Measurements from ENCODE around the gene HMGCS2.
A peak's percentile ranks its signal among the peaks of the same experiment; 100 is the strongest.

Gene HMGCS2

DNA sequence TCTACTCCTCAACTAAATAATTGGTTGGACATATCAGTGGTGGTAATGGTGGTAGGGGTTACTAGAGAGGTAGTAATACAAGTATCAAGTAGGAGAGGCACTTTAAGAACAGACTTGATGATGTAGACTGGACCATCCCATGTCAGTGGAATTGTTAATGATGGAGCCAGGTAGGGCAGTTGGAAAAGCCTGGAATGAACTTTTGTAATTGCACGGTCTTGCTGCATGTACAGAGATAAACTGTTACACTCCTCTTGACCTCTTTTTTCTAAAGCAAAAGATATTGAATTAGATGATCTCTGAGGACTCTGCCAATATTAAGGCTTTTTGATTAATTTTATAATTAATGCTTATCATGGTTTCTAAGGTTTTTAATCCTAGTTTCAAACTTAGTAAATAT, 5.8 kb downstream of the HMGCS2 start:
- DNase-seq (ENCODE audit: low read depth, low spot score), result no peak

DNA sequence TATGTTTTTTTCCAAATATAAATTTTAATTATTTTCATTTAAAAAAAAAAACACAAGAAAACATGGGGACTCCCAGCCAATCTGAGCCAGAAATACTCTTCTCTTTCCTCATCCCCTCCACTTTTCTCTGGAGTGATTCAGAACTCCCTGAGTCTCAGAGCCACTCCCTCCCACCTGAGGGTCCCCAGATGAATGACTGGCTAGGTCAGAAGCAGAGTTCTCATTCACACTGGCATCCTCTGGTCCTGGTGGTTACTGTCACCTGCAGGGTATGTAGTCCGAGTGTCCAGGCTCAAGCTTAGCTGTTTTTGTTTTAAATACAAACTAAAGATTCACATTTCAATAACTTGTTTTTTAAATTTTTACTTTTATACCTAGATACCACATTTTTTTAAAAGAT, 6.3 kb downstream of the HMGCS2 start:
- no peak for DNase-seq (ENCODE audit: low read depth, low spot score)

DNA sequence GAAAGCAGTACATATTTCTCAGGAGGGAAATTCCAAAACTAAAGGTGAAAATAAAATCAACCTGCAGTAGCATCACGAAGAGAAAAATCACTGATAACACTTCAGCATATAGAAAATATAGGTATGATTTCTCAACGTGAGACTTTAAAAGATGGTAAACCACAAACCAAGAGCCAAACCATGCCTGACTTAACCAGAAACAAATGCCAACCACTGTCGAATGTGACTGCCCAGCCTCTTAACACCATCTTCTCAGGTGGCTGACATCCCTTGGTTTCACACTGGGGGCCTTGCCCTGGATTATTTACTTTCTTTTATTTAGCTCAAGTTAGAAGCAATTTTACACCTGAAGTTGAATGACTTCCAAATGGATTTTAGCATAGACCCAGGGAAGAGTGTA, 10.1 kb downstream of the HMGCS2 start:
- no peak for DNase-seq (ENCODE audit: low read depth, low spot score)

DNA sequence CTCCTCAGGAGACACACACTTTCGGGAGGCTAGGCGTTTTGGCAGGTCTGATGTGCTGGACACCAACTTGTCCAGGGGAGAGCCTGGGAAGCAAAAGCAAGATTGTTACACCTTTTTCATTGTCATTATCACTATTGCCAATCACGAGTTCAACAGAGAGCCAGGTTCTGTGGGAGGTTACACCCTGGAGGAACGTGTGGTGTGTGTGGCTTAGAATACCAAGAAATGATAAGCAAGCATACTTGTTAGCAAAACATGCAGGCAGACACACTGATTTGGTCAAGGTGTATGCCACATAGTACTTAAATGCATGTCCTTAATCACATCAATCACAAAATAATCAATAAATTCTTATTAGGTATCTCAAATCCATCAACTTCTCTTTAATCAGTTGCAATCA, 16.1 kb downstream of the HMGCS2 start:
- no peak for DNase-seq (ENCODE audit: low read depth, low spot score)

DNA sequence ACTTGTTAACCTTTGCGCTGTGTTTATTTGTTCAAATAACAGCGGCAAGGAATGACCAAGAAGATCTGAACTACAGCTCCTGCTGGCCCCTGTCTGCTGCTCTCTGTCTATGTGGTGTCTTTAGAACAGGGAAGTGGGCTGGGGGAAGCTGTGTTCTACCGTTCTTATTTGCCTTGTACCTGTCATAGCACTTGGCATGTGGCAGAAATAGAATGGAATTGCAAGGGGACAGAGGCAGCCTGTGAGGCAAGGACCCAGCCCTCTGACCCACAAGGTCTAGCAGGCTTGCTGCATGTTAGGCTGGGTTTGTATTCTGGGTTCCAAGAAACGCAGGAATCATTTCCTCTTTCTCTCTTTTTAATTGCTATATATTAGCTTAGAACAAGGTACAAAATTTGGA, 20.7 kb downstream of the HMGCS2 start:
- no peak for DNase-seq (ENCODE audit: low read depth, low spot score)

DNA sequence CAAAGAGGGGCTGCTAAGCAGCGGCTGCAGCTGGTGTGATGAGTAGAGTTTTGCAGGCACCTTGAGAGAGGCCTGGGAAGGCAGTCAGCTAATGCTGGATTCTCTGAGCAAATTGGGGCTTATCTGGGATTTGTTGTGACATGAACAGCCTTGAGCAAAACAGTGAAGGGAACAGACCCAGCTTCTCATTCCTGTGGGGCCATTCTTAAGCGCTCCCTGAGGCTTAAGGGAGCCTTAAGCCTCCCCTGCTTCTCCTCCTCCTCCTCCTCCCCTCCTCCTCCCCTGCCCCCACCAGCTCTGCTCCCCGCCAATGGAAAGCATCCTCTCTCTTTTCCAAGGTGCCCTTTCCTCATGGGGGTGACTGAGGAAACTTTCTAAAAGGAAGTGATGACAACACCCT, 21.3 kb downstream of the HMGCS2 start:
- no peak for DNase-seq (ENCODE audit: low read depth, low spot score)

DNA sequence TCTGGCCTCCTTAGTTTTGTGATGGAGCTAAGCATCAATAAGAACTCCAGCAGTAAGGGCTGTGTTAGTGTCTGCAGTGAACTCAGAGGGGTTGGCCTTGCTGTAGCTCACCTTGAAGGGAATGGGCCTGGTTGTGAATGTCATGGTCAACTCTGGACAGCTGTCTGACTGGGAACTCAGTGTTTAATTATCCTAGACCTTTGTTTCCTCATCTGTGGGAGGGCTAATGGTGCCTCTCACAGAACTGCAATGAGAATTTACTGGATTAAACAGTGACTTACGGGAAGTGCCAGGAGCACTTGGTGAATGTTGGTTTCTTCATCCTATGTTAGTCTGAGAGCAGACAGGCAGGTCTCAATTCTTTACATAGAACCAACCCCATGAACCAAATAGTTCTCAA, 23.7 kb downstream of the HMGCS2 start:
- no peak for DNase-seq (ENCODE audit: low read depth, low spot score)

DNA sequence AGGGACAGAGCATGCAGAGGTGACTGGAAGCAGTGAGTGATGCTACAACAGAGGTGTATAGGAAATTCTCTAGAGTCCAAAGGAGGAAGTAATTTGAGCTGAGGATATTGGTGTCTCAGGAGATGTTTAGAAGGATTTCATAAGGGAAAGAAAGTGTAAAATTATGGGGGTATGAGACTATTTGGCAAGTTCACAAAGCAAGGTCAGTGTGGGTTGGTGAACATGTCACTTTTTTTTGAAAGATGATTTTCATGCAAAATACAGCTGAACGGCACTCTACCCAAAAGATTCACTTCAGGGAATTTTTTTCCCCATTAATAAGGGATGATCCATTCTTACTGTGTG, 24.1 kb downstream of the HMGCS2 start:
- no peak for DNase-seq (ENCODE audit: low read depth, low spot score)

DNA sequence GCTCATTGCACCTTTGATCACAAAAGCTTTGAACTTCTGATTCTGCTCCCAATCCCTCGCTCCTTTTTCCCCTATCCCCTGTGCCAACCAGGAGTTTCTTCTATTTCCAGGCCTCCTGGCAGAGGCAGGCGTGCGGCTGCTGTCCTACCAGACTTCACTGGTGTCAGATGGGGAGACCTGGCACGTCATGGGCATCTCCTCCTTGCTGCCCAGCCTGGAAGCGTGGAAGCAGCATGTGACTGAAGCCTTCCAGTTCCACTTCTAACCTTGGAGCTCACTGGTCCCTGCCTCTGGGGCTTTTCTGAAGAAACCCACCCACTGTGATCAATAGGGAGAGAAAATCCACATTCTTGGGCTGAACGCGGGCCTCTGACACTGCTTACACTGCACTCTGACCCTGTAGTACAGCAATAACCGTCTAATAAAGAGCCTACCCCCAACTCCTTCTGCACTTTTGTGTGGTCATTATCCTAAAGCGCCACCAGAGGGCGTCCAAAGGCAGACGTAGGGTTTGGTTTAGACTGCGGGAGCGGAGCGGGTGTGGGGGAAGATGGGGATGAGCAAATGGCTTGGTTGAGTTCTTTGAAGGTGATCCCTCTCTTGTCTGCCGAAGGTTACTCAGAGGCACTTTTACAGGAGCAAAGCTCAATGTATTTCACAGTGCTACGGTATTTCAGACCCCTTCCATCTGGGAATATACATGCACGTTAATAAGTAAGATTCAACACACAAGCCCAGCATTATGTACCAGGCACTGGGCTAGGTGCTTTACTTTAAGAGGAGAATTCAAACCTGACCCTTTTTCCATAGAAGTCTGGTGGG, 24.7 kb downstream of the HMGCS2 start:
- peak; percentile 35 for DNase-seq (ENCODE audit: low read depth, low spot score)

DNA sequence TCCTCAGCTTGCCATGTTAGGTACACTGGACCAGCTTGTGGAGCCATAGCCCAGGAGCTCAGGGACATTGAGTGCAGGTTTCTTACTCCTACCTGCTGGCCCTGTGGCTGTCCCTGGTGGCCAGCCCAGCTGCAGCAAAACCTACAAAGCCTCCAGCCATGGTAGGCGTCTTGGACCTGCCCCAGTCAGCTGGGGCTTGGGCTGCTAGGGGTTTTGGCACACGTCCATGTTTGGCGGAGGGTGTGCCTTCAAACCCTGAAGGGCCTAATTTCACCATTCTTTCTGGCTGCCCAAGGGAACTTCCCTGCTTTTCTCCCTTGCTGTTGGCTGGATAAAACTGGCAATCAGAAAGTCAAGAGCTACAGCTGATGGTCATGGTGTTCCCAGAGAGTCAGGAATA, 25.4 kb downstream of the HMGCS2 start:
- no peak for DNase-seq (ENCODE audit: low read depth, low spot score)

DNA sequence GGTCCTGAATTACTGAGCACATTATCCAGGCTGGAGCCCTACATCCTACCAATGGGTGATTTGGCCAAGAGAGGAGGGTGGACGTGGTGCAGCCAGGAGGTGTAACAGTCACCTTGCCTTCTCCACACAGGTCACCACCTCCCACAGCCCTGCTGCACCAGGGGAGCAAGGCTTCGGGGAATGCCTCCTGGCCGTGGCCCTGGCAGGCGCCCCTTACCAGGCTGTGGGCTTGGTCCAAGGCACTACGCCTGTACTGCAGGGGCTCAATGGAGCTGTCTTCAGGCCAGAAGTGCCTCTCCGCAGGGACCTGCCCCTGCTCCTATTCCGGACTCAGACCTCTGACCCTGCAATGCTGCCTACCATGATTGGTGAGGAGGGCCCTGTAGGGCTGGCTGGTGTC, 26.0 kb downstream of the HMGCS2 start:
- no peak for DNase-seq (ENCODE audit: low read depth, low spot score)

DNA sequence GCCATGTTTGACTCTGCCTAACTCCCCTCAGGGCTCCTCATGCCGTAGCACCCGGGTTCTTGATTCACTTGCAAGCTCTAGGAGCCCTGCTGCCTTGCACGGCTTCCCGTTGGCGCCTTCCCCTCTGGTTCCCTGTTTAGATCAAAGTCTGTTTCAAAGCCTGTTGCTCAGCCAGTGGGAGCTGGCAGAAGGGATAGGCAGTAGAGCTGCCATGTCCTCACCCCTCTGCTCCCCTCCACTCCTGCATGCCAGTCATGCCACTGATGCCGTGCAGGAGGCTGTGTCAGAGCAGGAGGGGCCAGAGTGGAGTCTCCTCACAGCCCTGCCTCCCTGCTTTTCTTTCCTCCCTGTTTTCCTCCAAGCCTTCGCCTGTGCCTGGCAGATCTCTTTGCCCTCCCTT, 26.5 kb downstream of the HMGCS2 start:
- no peak for DNase-seq (ENCODE audit: low read depth, low spot score)

DNA sequence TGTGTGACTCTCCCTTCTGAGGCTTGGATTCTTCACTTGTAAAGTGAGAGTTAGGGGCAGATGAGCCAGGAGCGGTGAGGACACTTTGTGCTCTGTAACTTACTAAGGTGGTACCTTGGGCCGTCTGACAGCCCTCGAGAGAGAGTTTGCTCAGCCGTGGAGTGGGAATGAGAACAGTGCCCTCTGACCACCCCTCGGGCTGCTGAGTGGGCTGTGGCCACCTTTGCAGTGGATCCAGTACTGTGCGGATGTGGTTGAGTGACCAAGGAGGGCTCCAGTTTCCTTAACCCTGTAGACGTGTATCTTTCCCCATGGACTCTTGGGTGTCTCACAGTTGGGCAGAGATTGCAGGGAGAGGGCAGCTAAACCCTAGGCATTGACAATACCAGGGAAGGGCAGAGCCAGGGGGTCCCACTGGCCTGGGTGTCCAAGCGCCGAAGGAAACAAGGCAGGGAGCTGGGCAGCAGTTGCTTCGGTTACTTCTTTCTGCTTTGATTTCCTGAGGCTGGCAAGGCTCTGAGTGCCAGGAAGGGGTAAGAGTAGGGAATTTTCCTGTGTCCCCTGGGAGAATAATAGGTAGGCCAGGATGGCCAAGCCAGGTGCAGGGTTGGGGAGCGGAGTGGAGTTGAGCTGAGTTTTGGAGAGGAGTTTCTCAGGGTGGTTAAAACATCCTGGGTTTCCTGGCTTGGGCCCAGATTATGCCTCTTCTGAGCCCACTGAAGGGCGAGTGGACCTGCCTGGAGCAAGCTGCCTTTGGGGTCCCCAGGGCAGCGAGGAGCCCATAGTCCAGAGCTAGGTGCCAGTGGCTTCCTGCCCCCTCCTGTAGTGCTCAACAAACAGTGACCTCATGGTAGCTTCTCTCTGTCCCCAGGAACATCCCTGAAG, 27.6 kb downstream of the HMGCS2 start:
- DNase-seq (ENCODE audit: low read depth, low spot score), result no peak

DNA sequence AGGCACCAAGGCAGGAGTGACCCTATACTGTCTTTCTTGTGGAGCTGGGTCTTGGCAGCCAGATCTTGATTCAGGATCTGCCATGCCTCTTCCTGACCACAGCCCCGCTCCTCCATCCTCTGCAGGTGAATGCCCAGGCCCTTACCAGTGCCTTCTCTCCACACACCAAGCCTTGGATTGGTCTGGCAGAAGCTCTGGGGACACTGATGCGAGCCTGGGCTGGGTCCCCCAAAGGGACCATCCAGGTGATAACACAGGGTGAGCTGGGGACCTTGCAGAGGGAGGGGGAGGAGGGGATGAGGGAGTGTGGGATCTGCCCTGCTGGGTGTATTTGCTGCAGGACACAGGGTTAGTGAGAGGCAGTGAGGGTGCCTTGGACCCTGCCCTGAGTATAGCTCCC, 28.4 kb downstream of the HMGCS2 start:
- DNase-seq (ENCODE audit: low read depth, low spot score), result no peak

DNA sequence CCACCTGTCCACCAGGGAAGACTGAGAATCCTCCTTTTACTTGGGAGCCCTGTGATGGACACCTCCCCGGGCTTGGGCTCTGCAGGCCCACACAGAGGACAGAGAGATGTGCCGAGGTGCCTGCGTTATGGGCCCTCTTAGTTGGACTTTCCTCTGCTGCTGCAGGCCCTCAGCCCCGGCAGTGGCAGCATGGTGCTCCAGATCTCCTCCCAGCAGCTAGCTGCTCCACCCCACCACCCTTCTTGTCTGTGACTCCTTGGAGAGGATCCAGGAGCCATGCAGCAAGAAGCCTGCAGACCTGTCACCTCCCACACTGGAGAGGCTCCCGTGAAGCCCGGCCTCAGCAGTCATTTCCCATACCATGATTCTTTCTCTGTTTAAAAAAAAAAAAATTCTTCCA, 29.6 kb downstream of the HMGCS2 start:
- DNase-seq (ENCODE audit: low read depth, low spot score), result no peak

DNA sequence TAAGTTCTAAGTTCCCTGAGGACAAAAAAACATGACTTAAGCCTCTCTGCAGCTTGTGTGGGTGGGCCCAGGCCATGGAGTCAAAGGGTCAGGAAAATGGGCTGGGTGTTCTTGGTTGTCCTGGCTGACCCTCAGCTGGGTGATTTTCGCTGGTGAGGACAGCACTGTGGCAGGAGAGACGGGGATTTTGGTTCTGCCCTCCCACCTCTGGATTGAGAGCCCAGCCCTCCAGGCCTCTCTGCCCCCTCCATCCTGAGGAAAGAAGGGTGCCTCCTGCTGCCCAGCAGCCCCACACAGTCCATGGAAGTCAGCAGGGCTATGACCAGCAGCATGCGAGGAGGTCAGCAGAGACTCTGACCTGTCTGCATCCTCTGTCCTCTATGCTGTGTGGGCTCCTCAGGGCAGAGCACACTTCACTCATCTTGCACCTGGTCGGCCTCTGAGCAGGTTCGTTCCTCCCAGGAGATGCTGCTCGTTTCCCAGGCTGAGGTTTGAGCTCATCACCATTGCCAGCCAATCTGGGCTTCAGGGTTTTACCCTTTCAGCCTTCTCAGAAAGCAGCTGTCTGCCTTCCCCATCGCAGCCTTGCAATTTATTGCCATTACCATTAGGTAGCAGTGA, 30.5 kb downstream of the HMGCS2 start:
- DNase-seq (ENCODE audit: low read depth, low spot score), result no peak

DNA sequence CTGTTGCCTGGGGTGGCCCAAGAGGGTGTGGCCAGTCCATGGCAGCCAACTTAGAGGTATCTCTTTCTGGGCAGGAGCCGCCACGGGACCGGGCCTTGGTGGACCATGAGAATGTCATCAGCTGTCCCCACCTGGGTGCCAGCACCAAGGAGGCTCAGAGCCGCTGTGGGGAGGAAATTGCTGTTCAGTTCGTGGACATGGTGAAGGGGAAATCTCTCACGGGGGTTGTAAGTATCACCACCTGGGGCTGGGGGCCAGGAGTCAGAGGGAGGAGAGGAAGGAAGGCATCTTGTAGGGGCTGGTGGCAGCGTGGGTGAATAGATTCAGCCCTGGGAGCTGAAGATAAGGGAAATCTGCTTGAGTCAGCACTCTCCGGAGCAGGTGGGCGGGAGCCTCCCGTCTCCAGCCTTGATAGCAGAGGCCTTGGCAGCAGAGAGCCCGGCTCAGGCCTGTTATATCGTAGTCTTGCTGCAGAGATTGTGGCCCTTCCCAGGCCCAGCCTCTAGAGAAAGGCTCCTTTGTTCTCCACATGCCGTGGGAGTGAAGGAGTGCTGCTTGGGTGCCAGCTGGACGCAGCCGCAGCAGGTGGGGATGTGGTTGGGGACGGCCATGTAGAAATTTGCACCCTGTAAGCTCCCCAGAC, 31.5 kb downstream of the HMGCS2 start:
- no peak for DNase-seq (ENCODE audit: low read depth, low spot score)

DNA sequence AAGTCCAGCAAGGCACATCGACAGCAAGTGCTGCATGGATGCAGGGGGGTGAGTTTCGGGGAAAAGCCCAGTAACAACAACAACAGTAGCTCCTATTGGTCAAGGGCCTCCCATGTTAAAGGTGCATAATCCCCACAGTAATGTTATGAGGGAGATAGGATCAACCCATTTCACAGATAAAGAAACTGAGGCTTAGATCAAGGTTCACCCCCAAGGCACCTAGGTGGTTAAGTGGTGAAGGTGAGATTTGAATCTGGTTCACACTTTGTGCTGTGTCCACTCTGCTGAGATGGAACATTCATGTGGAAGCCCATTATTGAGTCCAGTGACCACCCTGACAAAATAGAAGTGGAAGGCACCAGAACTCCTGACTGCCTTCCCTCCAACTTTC, 32.1 kb downstream of the HMGCS2 start:
- no peak for DNase-seq (ENCODE audit: low read depth, low spot score)

DNA sequence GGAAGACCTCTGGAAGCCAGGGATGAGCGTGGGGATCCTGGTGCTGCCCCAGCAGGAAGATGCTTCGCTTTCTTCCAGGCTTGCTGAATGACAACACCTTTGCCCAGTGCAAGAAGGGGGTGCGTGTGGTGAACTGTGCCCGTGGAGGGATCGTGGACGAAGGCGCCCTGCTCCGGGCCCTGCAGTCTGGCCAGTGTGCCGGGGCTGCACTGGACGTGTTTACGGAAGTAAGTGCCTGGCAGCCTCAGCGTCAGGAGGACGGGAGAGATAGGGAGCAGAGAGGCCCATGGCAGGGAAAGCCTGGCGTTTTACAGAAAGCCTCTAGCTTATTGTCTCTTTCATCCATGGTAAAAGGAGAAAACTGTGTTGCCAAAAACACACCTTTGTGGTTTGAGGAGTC, 33.5 kb downstream of the HMGCS2 start:
- DNase-seq (ENCODE audit: low read depth, low spot score), result no peak

DNA sequence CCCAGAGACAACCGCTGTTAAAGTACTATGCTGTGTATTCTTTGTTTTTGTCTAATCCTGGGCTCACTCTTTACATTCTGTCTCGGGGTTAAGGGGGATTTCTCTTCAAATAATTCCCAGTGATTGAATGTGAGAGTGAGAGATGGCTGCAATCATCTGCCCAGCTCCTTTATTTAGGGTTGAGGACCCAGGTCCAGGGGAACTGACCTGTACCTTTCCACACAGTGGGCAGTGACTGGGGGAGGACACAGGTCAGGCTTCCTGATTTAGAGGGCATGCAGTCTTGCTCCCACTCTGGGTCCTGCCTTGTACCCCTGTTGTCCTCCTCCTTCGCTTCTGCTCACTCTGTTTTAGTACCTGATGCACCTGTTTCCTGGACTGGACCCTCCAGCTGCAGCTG, 35.0 kb downstream of the HMGCS2 start:
- no peak for DNase-seq (ENCODE audit: low read depth, low spot score)

DNA sequence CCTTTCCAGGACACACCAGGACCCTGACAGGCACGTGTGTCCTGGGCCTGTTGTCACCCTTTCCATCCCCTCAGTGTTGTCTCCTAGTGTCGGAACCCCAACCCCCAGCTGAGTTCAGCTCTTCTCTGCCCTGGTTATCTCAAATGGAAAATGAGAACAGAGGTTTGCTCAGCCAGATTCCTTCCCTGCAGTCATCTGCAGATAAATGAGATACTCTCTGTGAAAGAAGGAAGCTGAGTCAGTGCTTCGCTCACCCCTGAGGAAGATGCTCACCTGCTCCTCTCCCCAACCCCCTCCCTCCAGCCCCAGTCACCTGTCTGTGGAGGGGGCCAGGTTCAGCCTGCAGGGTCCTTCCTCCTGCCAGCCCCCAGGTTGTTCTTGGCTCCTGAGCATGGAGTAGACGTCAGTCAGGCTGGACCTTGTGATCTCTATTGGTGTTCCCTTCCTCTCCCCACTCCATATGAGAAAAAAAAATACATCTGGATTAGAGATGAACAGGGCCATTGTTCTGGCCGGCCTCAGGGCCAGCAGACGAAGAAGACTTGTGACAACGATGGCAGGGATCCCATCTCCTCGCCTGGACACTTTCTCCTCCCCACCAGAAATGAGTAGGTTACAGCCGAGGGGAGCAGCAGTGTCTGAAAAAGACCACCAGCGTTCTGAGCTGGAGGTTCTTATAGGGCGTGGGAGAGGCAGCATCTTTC, 36.1 kb downstream of the HMGCS2 start:
- DNase-seq (ENCODE audit: low read depth, low spot score), result no peak

Measured in smooth muscle cell of the brain vasculature (primary cell).